ENCODE data around the gene MT4. TPM values are rescaled to one million over a fixed set of nuclear protein-coding genes. Genes with fewer than 3 reads are reported as not detected.

The MT4 gene
- polyA plus RNA-seq, 1 of the 3 experiments (the other 2 are of a cell fraction), result not detected

- Histone ChIP-seq H3K4me3 (ENCODE audit: low read depth in 2 of 2, low read length in 1 of 2) (no peak overlapping the region), H4K20me1 (ENCODE audit: insufficient read depth) (no peaks in the 10 kb centered on the region), H3K4me2 (no peak overlapping the region), H3F3A (replicated peaks; ENCODE audit: insufficient read depth) (peaks cover 33% of the 10 kb centered on the region), H3K4me1 (ENCODE audit: control insufficient read depth in 1 of 2, insufficient read depth in 2 of 2, low read depth in 1 of 2, low read length in 1 of 2) (peaks cover 18 to 20% of the 10 kb centered on the region in 2 experiments; a peak in 3 of 4 replicates), H3K27me3 (ENCODE audit: insufficient read depth) (no peaks in the 10 kb centered on the region), H2AFZ (ENCODE audit: low read depth) (no peak overlapping the region), H3K9me2 (no peaks in the 10 kb centered on the region), H3K9ac (no peak overlapping the region), H3K79me2 (ENCODE audit: insufficient read depth) (peaks cover 2% of the 10 kb centered on the region), H3K9me3 (no peaks in the 10 kb centered on the region), H3K36me3 (replicated peaks in 1 of 2; ENCODE audit: control insufficient read depth in 1 of 2, insufficient read depth in 2 of 2, low read length in 1 of 2) (no peaks in the 10 kb centered on the region), H3K27ac (ENCODE audit: low read depth in 2 of 2, low read length in 1 of 2) (no peak overlapping the region)
- TF ChIP-seq SIN3A (IDR thresholded peaks at IDR 0.05; ENCODE audit: borderline replicate concordance, low read depth, low read length) (no peak), FOXJ3 (CRISPR knock-in tag; IDR thresholded peaks at IDR 0.05) (no peak), POLR2AphosphoS5 (IDR thresholded peaks at IDR 0.05; ENCODE audit: low read depth, low read length) (no peak), EZH2phosphoT487 (IDR thresholded peaks at IDR 0.05; ENCODE audit: borderline replicate concordance, low read depth) (no peak), RCOR1 (IDR thresholded peaks at IDR 0.05; ENCODE audit: low read length) (no peak), GABPA (IDR thresholded peaks at IDR 0.05; ENCODE audit: low read depth) (no peak), TCF12 (IDR thresholded peaks at IDR 0.05) (no peak), MXI1 (IDR thresholded peaks at IDR 0.05; ENCODE audit: low read depth, low read length) (no peak), FOSL2 (IDR thresholded peaks at IDR 0.05; ENCODE audit: borderline replicate concordance, low read depth) (no peak), USF1 (IDR thresholded peaks at IDR 0.05; ENCODE audit: borderline replicate concordance, low read depth) (no peak), REST (IDR thresholded peaks at IDR 0.05; ENCODE audit: low read depth, low read length) (no peak), CTCF (IDR thresholded peaks at IDR 0.05) (peak; percentile 55), SMC3 (IDR thresholded peaks at IDR 0.05; ENCODE audit: low read depth, low read length) (peak; percentile 75), RFX5 (IDR thresholded peaks at IDR 0.05; ENCODE audit: low read length) (no peak), NRF1 (IDR thresholded peaks at IDR 0.05; ENCODE audit: low read depth, low read length) (no peak), PBX3 (IDR thresholded peaks at IDR 0.05) (no peak), GATA2 (CRISPR knock-in tag; IDR thresholded peaks at IDR 0.05) (no peak), RAD21 (IDR thresholded peaks at IDR 0.05; ENCODE audit: low read length) (peak; percentile 73)
- TF ChIP-seq, protein P1, sequence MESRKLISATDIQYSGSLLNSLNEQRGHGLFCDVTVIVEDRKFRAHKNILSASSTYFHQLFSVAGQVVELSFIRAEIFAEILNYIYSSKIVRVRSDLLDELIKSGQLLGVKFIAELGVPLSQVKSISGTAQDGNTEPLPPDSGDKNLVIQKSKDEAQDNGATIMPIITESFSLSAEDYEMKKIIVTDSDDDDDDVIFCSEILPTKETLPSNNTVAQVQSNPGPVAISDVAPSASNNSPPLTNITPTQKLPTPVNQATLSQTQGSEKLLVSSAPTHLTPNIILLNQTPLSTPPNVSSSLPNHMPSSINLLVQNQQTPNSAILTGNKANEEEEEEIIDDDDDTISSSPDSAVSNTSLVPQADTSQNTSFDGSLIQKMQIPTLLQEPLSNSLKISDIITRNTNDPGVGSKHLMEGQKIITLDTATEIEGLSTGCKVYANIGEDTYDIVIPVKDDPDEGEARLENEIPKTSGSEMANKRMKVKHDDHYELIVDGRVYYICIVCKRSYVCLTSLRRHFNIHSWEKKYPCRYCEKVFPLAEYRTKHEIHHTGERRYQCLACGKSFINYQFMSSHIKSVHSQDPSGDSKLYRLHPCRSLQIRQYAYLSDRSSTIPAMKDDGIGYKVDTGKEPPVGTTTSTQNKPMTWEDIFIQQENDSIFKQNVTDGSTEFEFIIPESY (IDR thresholded peaks at IDR 0.05; ENCODE audit: borderline replicate concordance, low read depth), result no peak
- TF ChIP-seq, protein P2, sequence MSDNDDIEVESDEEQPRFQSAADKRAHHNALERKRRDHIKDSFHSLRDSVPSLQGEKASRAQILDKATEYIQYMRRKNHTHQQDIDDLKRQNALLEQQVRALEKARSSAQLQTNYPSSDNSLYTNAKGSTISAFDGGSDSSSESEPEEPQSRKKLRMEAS (IDR thresholded peaks at IDR 0.05; ENCODE audit: low read depth), result no peak
- TF ChIP-seq, protein P3, sequence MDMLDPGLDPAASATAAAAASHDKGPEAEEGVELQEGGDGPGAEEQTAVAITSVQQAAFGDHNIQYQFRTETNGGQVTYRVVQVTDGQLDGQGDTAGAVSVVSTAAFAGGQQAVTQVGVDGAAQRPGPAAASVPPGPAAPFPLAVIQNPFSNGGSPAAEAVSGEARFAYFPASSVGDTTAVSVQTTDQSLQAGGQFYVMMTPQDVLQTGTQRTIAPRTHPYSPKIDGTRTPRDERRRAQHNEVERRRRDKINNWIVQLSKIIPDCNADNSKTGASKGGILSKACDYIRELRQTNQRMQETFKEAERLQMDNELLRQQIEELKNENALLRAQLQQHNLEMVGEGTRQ (IDR thresholded peaks at IDR 0.05; ENCODE audit: borderline replicate concordance, low read depth, low read length), result no peak
- TF ChIP-seq, protein P4, sequence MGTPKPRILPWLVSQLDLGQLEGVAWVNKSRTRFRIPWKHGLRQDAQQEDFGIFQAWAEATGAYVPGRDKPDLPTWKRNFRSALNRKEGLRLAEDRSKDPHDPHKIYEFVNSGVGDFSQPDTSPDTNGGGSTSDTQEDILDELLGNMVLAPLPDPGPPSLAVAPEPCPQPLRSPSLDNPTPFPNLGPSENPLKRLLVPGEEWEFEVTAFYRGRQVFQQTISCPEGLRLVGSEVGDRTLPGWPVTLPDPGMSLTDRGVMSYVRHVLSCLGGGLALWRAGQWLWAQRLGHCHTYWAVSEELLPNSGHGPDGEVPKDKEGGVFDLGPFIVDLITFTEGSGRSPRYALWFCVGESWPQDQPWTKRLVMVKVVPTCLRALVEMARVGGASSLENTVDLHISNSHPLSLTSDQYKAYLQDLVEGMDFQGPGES (IDR thresholded peaks at IDR 0.05; ENCODE audit: low read depth, low read length), result no peak
- POLR2A ChIA-PET, result interaction anchor here (0.6 kb wide), 1 partner anchor 58 kb away, joined by 4 read pairs; no protein-coding TSS in a partner anchor
- 92% methylated on average over 4 of the region's 4 CpGs for WGBS (ENCODE audit: low lambda C conversion rate)
- CTCF ChIA-PET, result interaction anchor here (0.6 to 8.2 kb wide), 29 partner anchors 9 to 1139 kb away, joined by 3 to 138 read pairs (median 4); partner anchors contain the start of gene MT1X
- peak; percentile 67 for DNase-seq
These were observed 38.7 kb downstream of the MT4 start for GRCh38 chr16:56603589-56603988.
